Hepatocyte (in vitro differentiated cells): ENCODE measurements around the gene PMP22. TPM values are rescaled to one million over a fixed set of nuclear protein-coding genes. Genes with fewer than 3 reads are reported as not detected.

Source experiments
- DNase-seq: peaks from one replicate; pipeline ENCODE4 v3.0.0-alpha.2; 2016; ENCODE audit warnings: low spot score
- H2AFZ ChIP-seq: fragments of 200-600 bp; sonication (generic); 2 replicates; pipeline ENCODE4 v1.6.0; 2016; ENCODE audit warnings: antibody characterized with exemption, mild to moderate bottlenecking
- H3K27ac ChIP-seq: fragments of 200-600 bp; sonication (generic); 2 replicates; pipeline ENCODE4 v1.5.1; 2016; ENCODE audit warnings: mild to moderate bottlenecking
- H3K27me3 ChIP-seq: fragments of 200-600 bp; sonication (generic); 2 replicates; pipeline ENCODE4 v1.6.1; 2016
- H3K36me3 ChIP-seq: fragments of 200-600 bp; sonication (generic); replicated peaks from 2 replicates; pipeline ENCODE4 v1.5.1; 2016; ENCODE audit warnings: low read depth; ENCODE audit not compliant: insufficient read depth
- H3K4me1 ChIP-seq: fragments of 200-600 bp; sonication (generic); 2 replicates; pipeline ENCODE4 v1.5.1; 2016; ENCODE audit warnings: mild to moderate bottlenecking, moderate library complexity; ENCODE audit not compliant: insufficient read depth
- H3K4me2 ChIP-seq: fragments of 200-600 bp; sonication (generic); 2 replicates; pipeline ENCODE4 v1.6.0; 2016
- H3K4me3 ChIP-seq: fragments of 200-600 bp; sonication (generic); 2 replicates; pipeline ENCODE4 v1.5.1; 2016; ENCODE audit warnings: mild to moderate bottlenecking
- H3K79me2 ChIP-seq: fragments of 200-600 bp; sonication (generic); 2 replicates; pipeline ENCODE4 v1.6.0; 2017; ENCODE audit warnings: mild to moderate bottlenecking
- H3K9me2 ChIP-seq: fragments of 200-600 bp; sonication (generic); replicated peaks from 2 replicates; pipeline ENCODE4 v1.6.0; 2017; ENCODE audit warnings: mild to moderate bottlenecking; ENCODE audit not compliant: insufficient read depth
- H3K9me3 ChIP-seq: fragments of 200-600 bp; sonication (generic); 2 replicates; pipeline ENCODE4 v1.5.1; 2016; ENCODE audit warnings: low read depth, mild to moderate bottlenecking
- H4K20me1 ChIP-seq: fragments of 200-600 bp; sonication (generic); 2 replicates; pipeline ENCODE4 v1.6.0; 2016; ENCODE audit warnings: mild to moderate bottlenecking; ENCODE audit not compliant: insufficient read depth, poor library complexity, severe bottlenecking
- CTCF ChIP-seq: fragments of 200-600 bp; sonication (generic); IDR thresholded peaks from 2 replicates; pipeline ENCODE4 v1.5.1; 2016; ENCODE audit warnings: antibody characterized with exemption, mild to moderate bottlenecking; ENCODE audit not compliant: poor library complexity
- EZH2 ChIP-seq: fragments of 200-600 bp; sonication (generic); IDR thresholded peaks from 2 replicates; pipeline ENCODE4 v1.6.1; 2016; ENCODE audit warnings: antibody characterized with exemption, mild to moderate bottlenecking, borderline replicate concordance
- EZH2phosphoT487 ChIP-seq: fragments of 200-600 bp; sonication (generic); IDR thresholded peaks from one replicate; pipeline ENCODE4 v1.6.1; 2018; ENCODE audit warnings: antibody characterized with exemption, mild to moderate bottlenecking, low read depth, moderate library complexity; ENCODE audit not compliant: unreplicated experiment, severe bottlenecking
- WGBS: methylation state at CpG from one replicate; pipeline ENCODE4 v1.1.6; 2016; ENCODE audit warnings: low lambda C conversion rate; ENCODE audit errors: missing lambda C conversion rate; 5-methylcytosine and 5-hydroxymethylcytosine counted together
- polyA plus RNA-seq: library from polyadenylated mRNA; unstranded; fragments of >200 nt; fragmentation: Nextera tagmentation; extraction: Ambion mirVana; gene quantifications from 2 replicates; pipeline ENCODE4 v1.2.1, GENCODE V29; 2016
- total RNA-seq: library from RNA; depleted of rRNA; stranded (reverse); fragments of >200 nt; gene quantifications from 2 replicates; pipeline ENCODE4 v1.2.3, GENCODE V29; 2014

PMP22 gene
- total and polyA plus RNA-seq, 2 experiments from 2014 or later, result 111 to 163 TPM

GRCh38 chr17:15238676-15239422 lies 26.3 kb downstream of the PMP22 start:
- TF ChIP-seq EZH2, result no peak
- TF ChIP-seq EZH2phosphoT487, result no peak
- no peak for TF ChIP-seq CTCF
- Histone ChIP-seq H3K9me2 (no peaks in the 10 kb centered on the region), H3K9me3 (no peaks in the 10 kb centered on the region), H3K27ac (no peak overlapping the region), H3K4me1 (peaks cover 9% of the 10 kb centered on the region), H2AFZ (no peak overlapping the region), H4K20me1 (no peaks in the 10 kb centered on the region), H3K4me2 (no peak overlapping the region), H3K27me3 (no peaks in the 10 kb centered on the region), H3K4me3 (no peak overlapping the region), H3K36me3 (no peaks in the 10 kb centered on the region), H3K79me2 (peaks cover 14% of the 10 kb centered on the region)
- DNase-seq, result no peak
- WGBS, result 90% methylated on average over 3 of the region's 3 CpGs

- no peak overlapping the region for H3K4me3 ChIP-seq
- TF ChIP-seq EZH2, result no peak
- no peak for TF ChIP-seq EZH2phosphoT487
- no peak for TF ChIP-seq CTCF
- no peak overlapping the region for H3K4me2 ChIP-seq
Observed at GRCh38 chr17:15238057-15238456, 27.1 kb downstream of the PMP22 start.

GRCh38 chr17:15237106-15237425 lies 28.1 kb downstream of the PMP22 start:
- no peak for DNase-seq
- Histone ChIP-seq H3K4me1 (peaks cover 9% of the 10 kb centered on the region), H2AFZ (no peak overlapping the region), H3K27ac (peak overlapping the region; percentile 77), H3K79me2 (peaks cover 6% of the 10 kb centered on the region), H3K9me3 (no peaks in the 10 kb centered on the region), H3K4me3 (no peak overlapping the region), H3K9me2 (no peaks in the 10 kb centered on the region), H4K20me1 (no peaks in the 10 kb centered on the region), H3K4me2 (peak overlapping the region; percentile 35), H3K36me3 (no peaks in the 10 kb centered on the region), H3K27me3 (no peaks in the 10 kb centered on the region)
- WGBS, result 63% methylated on average over 2 of the region's 2 CpGs
- TF ChIP-seq EZH2, result no peak

More at GRCh38 chr17:15238057-15238456, 27.1 kb downstream of the PMP22 start:
- Histone ChIP-seq H3K27me3 (no peaks in the 10 kb centered on the region), H3K36me3 (no peaks in the 10 kb centered on the region), H3K4me1 (peaks cover 9% of the 10 kb centered on the region), H3K27ac (peak overlapping the region; percentile 50), H2AFZ (no peak overlapping the region), H3K79me2 (peaks cover 12% of the 10 kb centered on the region), H4K20me1 (no peaks in the 10 kb centered on the region), H3K9me3 (no peaks in the 10 kb centered on the region), H3K9me2 (no peaks in the 10 kb centered on the region)
- 88% methylated on average over 2 of the region's 2 CpGs for WGBS
- no peak for DNase-seq

GRCh38 chr17:15236281-15237105 lies 28.6 kb downstream of the PMP22 start:
- Histone ChIP-seq H3K27ac (peak overlapping the region; percentile 77), H3K4me1 (peaks cover 9% of the 10 kb centered on the region), H2AFZ (no peak overlapping the region), H3K36me3 (no peaks in the 10 kb centered on the region), H3K4me3 (no peak overlapping the region), H4K20me1 (no peaks in the 10 kb centered on the region), H3K4me2 (peak overlapping the region; percentile 35), H3K9me2 (no peaks in the 10 kb centered on the region), H3K79me2 (peaks cover 6% of the 10 kb centered on the region), H3K9me3 (no peaks in the 10 kb centered on the region), H3K27me3 (no peaks in the 10 kb centered on the region)
- 67% methylated on average over 10 of the region's 10 CpGs for WGBS
- TF ChIP-seq CTCF (no peak), EZH2 (no peak), EZH2phosphoT487 (no peak)
- no peak for DNase-seq
